Neural progenitor cell (in vitro differentiated cells): Measurements from ENCODE around the gene C20orf204. TPM values are rescaled to one million over a fixed set of nuclear protein-coding genes. Genes with fewer than 3 reads are reported as not detected.

Source experiments
- DNase-seq: peaks from one replicate; pipeline ENCODE4 v3.0.0-alpha.2; 2016; ENCODE audit warnings: low spot score
- H2AFZ ChIP-seq: fragments of 200-600 bp; sonication (generic); replicated peaks from 2 replicates; pipeline ENCODE4 v1.6.1; 2016; ENCODE audit warnings: antibody characterized with exemption
- H3F3A ChIP-seq: fragments of 200-600 bp; sonication (generic); 2 replicates; pipeline ENCODE4 v1.6.1; 2016; ENCODE audit warnings: antibody characterized with exemption, low read depth
- H3K27ac ChIP-seq: fragments of 200-600 bp; sonication (generic); 2 replicates; pipeline ENCODE4 v1.5.1; 2016; ENCODE audit warnings: mild to moderate bottlenecking
- H3K27me3 ChIP-seq: fragments of 200-600 bp; sonication (generic); 2 replicates; pipeline ENCODE4 v1.6.1; 2016; ENCODE audit warnings: mild to moderate bottlenecking, moderate library complexity
- H3K36me3 ChIP-seq: fragments of 200-600 bp; sonication (generic); 2 replicates; pipeline ENCODE4 v1.5.1; 2016
- H3K4me1 ChIP-seq: fragments of 200-600 bp; sonication (generic); 2 replicates; pipeline ENCODE4 v1.6.1; 2016; ENCODE audit warnings: mixed run types
- H3K4me2 ChIP-seq: fragments of 200-600 bp; sonication (generic); 2 replicates; pipeline ENCODE4 v1.6.1; 2016
- H3K4me3 ChIP-seq: fragments of 200-600 bp; sonication (generic); 2 replicates; pipeline ENCODE4 v1.5.1; 2016
- H3K79me2 ChIP-seq: fragments of 200-600 bp; sonication (generic); 2 replicates; pipeline ENCODE4 v1.6.1; 2016; ENCODE audit warnings: low read depth
- H3K9ac ChIP-seq: fragments of 200-600 bp; sonication (generic); 2 replicates; pipeline ENCODE4 v1.6.1; 2016
- H3K9me3 ChIP-seq: fragments of 200-600 bp; sonication (generic); 2 replicates; pipeline ENCODE4 v1.5.1; 2016; ENCODE audit warnings: low read depth
- H4K20me1 ChIP-seq: fragments of 200-600 bp; sonication (generic); 2 replicates; pipeline ENCODE4 v1.6.1; 2016; ENCODE audit warnings: low read depth
- H3K27ac Mint-ChIP-seq: 3 replicates; pipeline ENCODE4 v1.8.0; 2021; ENCODE audit warnings: mixed read lengths
- H3K27me3 Mint-ChIP-seq: 2 replicates; pipeline ENCODE4 v1.8.0; 2022; ENCODE audit warnings: low read depth, mild to moderate bottlenecking, inconsistent platforms, moderate library complexity, mixed read lengths; ENCODE audit not compliant: insufficient read depth
- H3K36me3 Mint-ChIP-seq: 3 replicates; pipeline ENCODE4 v1.8.0; 2021; ENCODE audit warnings: mixed read lengths
- H3K4me1 Mint-ChIP-seq: 3 replicates; pipeline ENCODE4 v1.8.0; 2021; ENCODE audit warnings: mixed read lengths
- H3K4me3 Mint-ChIP-seq: 3 replicates; pipeline ENCODE4 v1.8.0; 2021; ENCODE audit warnings: mild to moderate bottlenecking, moderate library complexity, mixed read lengths
- H3K9me3 Mint-ChIP-seq: 3 replicates; pipeline ENCODE4 v1.8.0; 2020; ENCODE audit warnings: mixed read lengths
- CTCF ChIP-seq: fragments of 200-600 bp; sonication (generic); IDR thresholded peaks from 2 replicates; pipeline ENCODE4 v1.5.1; 2017; ENCODE audit warnings: antibody characterized with exemption, mild to moderate bottlenecking
- EZH2 ChIP-seq: fragments of 200-600 bp; sonication (generic); IDR thresholded peaks from 2 replicates; pipeline ENCODE4 v1.6.1; 2017; ENCODE audit warnings: antibody characterized with exemption, mild to moderate bottlenecking, moderate library complexity
- EZH2phosphoT487 ChIP-seq: fragments of 200-600 bp; sonication (generic); IDR thresholded peaks from 2 replicates; pipeline ENCODE4 v1.6.1; 2017; ENCODE audit warnings: antibody characterized with exemption
- total RNA-seq: library from RNA; depleted of rRNA; stranded (reverse); fragments of >200 nt; gene quantifications from 2 replicates; pipeline ENCODE4 v1.2.3, GENCODE V29; 2015; ENCODE audit warnings: low replicate concordance

C20orf204 gene
- total RNA-seq, 1 donor from 2014 or later = 0.04 TPM

- Histone ChIP-seq H3K27ac (no peak overlapping the region), H3K9ac (no peak overlapping the region), H4K20me1 (peaks cover 28% of the 10 kb centered on the region), H3K4me1 (peaks cover 21% of the 10 kb centered on the region), H3K9me3 (no peaks in the 10 kb centered on the region), H3F3A (peaks cover 15% of the 10 kb centered on the region), H3K36me3 (no peaks in the 10 kb centered on the region), H3K79me2 (no peaks in the 10 kb centered on the region), H3K4me2 (peak overlapping the region; percentile 69), H2AFZ (no peak overlapping the region), H3K4me3 (no peak overlapping the region), H3K27me3 (peaks cover 100% of the 10 kb centered on the region)
- Mint-ChIP-seq H3K4me1 (peaks cover 11% of the 10 kb centered on the region), H3K9me3 (no peaks in the 10 kb centered on the region), H3K4me3 (no peak overlapping the region), H3K27ac (no peak overlapping the region), H3K27me3 (peaks cover 68% of the 10 kb centered on the region), H3K36me3 (no peaks in the 10 kb centered on the region)
- DNase-seq = no peak
- TF ChIP-seq EZH2phosphoT487 (no peak), EZH2 (no peak), CTCF (no peak)
These were observed 5.7 kb downstream of the C20orf204 start for GRCh38 chr20:64041781-64042053.

- no peaks in the 10 kb centered on the region for H3K36me3 Mint-ChIP-seq
- peak overlapping the region; percentile 35 for H3K4me3 ChIP-seq
- H3K4me3 Mint-ChIP-seq = no peak overlapping the region
These were observed 6.2 kb downstream of the C20orf204 start for GRCh38 chr20:64042054-64042781.

GRCh38 chr20:64043768-64044167 lies 7.8 kb downstream of the C20orf204 start:
- H3K27ac Mint-ChIP-seq = no peak overlapping the region
- no peak for DNase-seq
- Histone ChIP-seq H3K4me3 (no peak overlapping the region), H3K27me3 (peaks cover 100% of the 10 kb centered on the region), H3K9ac (no peak overlapping the region), H3K4me2 (no peak overlapping the region), H3K79me2 (no peaks in the 10 kb centered on the region), H3K36me3 (no peaks in the 10 kb centered on the region), H2AFZ (no peak overlapping the region), H3F3A (peaks cover 23% of the 10 kb centered on the region), H4K20me1 (peaks cover 24% of the 10 kb centered on the region), H3K27ac (no peak overlapping the region), H3K4me1 (peaks cover 8% of the 10 kb centered on the region), H3K9me3 (no peaks in the 10 kb centered on the region)
- H3K9me3 Mint-ChIP-seq = no peaks in the 10 kb centered on the region
- H3K36me3 Mint-ChIP-seq = no peaks in the 10 kb centered on the region
- H3K27me3 Mint-ChIP-seq = peaks cover 71% of the 10 kb centered on the region
- no peak for TF ChIP-seq EZH2phosphoT487
- peak; percentile 36 for TF ChIP-seq EZH2
- H3K4me3 Mint-ChIP-seq = peak overlapping the region; percentile 35
- H3K4me1 Mint-ChIP-seq = peaks cover 8% of the 10 kb centered on the region

More at GRCh38 chr20:64042054-64042781, 6.2 kb downstream of the C20orf204 start:
- Mint-ChIP-seq H3K9me3 (no peaks in the 10 kb centered on the region), H3K4me1 (peaks cover 11% of the 10 kb centered on the region), H3K27ac (no peak overlapping the region), H3K27me3 (peaks cover 71% of the 10 kb centered on the region)
- peaks cover 17% of the 10 kb centered on the region for H3K4me1 ChIP-seq
- H3K36me3 ChIP-seq = no peaks in the 10 kb centered on the region
- no peaks in the 10 kb centered on the region for H3K79me2 ChIP-seq
- peaks cover 100% of the 10 kb centered on the region for H3K27me3 ChIP-seq
- peak; percentile 91 for TF ChIP-seq EZH2phosphoT487
- TF ChIP-seq CTCF = no peak
- peak; percentile 97 for TF ChIP-seq EZH2
- no peak overlapping the region for H3K27ac ChIP-seq
- H2AFZ ChIP-seq = peak overlapping the region; percentile 19
- peaks cover 15% of the 10 kb centered on the region for H3F3A ChIP-seq
- H3K9ac ChIP-seq = no peak overlapping the region
- H3K9me3 ChIP-seq = no peaks in the 10 kb centered on the region
- peak; percentile 37 for DNase-seq
- peak overlapping the region; percentile 69 for H3K4me2 ChIP-seq
- peaks cover 26% of the 10 kb centered on the region for H4K20me1 ChIP-seq

- Histone ChIP-seq H3K4me3 (no peak overlapping the region), H4K20me1 (peaks cover 19% of the 10 kb centered on the region), H3K9me3 (no peaks in the 10 kb centered on the region), H3K4me1 (peaks cover 5% of the 10 kb centered on the region), H3K9ac (no peak overlapping the region), H3F3A (peaks cover 23% of the 10 kb centered on the region), H3K27me3 (peaks cover 100% of the 10 kb centered on the region), H3K27ac (no peak overlapping the region), H2AFZ (no peak overlapping the region), H3K36me3 (no peaks in the 10 kb centered on the region), H3K4me2 (no peak overlapping the region), H3K79me2 (no peaks in the 10 kb centered on the region)
- no peak for DNase-seq
- no peak overlapping the region for H3K27ac Mint-ChIP-seq
- TF ChIP-seq CTCF (no peak), EZH2 (no peak), EZH2phosphoT487 (no peak)
- peak overlapping the region; percentile 36 for H3K4me3 Mint-ChIP-seq
- peaks cover 67% of the 10 kb centered on the region for H3K27me3 Mint-ChIP-seq
- H3K36me3 Mint-ChIP-seq = no peaks in the 10 kb centered on the region
- H3K9me3 Mint-ChIP-seq = no peaks in the 10 kb centered on the region
- H3K4me1 Mint-ChIP-seq = peaks cover 6% of the 10 kb centered on the region
These were observed 8.7 kb downstream of the C20orf204 start for GRCh38 chr20:64044484-64045247.
